HG02938 (cell line): Measurements from ENCODE around the gene CCL18.
"Not testable (repeated sequence)": the region's sequence is repeated elsewhere in the genome, so short reads cannot be mapped to it uniquely, and the experiment has no call there.

Experiments used
- ATAC-seq: cut with Tn5 transposase; IDR thresholded peaks from one replicate; pipeline ENCODE4 v1.9.1; 2021; ENCODE audit warnings: mild to moderate bottlenecking, moderate library complexity; ENCODE audit not compliant: unreplicated experiment

Gene CCL18

DNA sequence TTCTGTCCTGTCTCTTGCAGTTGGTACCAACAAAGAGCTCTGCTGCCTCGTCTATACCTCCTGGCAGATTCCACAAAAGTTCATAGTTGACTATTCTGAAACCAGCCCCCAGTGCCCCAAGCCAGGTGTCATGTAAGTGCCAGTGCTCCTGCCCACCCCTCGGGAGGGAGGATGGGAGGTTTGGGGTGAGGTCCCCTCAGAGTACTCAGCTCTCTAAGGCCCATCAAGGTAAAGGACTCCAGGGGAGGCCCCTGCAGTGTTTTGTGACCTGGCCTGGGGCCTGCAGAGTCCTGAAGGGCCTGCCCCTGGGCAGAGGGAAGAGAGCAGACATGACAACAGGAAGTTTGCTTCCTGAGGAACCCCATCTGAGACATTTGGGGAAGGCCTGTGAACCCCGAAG is 6.4 kb downstream of the CCL18 start:
- no peak for ATAC-seq

DNA sequence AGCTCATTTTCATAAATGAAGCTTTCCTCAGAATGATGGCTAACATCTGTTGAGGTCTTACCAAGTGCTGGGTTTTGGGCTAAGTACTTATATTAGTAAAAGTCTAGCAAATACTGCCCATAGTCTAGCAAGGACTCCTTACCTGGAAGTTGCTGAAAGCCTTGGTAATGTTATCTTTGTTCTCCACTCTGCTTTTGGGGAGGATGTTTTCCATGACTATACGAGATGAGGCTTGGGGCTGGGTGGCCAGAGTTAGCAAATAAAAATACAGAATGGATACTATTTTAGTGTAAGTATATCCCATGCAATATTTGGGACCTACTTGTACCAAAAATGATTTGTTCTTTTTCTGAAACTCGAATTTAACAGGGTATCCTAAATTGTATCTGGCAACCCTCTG is 7.7 kb downstream of the CCL18 start:
- ATAC-seq, result no peak

DNA sequence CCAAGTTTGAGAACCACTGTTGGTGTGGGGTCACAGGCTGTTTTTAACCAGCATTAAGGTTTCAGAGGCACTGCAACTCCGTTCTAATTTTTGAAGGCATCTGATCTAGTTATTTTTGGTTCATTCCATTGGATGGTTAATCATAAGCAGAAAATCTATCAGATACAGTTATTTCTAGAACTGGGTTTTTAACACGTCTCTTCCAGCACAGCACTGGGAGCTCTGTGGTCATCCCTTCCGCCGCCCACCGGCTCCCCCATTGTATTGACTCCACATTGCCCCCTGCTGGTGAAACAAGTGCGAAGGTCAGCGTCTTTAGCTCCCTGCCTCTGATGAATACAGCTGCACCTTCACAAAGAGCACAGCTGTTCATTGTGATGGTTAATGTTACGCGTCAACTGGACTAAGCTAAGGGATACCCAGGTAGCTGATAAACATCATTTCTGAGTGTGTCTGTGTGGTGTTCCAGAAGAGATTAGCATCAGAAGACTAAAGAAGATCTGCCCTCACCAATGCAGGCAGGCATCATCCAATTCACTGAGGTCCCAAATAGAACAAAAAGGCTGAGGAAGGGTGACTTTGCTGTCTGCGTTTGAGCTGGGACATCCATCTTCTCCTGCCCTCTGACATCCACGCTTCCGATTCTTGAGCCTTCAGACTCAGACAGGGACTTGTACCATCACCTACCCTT is 8.5 kb downstream of the CCL18 start:
- no peak for ATAC-seq

DNA sequence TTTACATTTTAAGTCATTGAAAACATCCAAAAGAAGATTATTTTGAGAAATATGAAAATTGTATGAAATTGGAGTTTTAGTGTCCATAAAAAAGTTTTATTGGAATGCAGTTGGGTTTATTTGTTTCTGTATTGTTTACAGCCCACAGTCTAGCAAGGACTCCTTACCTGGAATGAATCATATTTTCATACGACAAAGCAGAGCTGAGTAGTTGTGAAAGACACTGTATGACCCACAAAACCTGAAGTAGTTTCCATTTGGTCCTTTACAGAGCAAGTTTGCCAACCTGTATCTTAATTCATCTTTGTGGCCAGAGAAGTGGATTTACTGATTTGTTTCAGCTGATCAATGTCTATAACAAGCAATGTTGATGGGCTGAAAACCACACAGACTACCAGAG is 10.3 kb downstream of the CCL18 start:
- no peak for ATAC-seq

DNA sequence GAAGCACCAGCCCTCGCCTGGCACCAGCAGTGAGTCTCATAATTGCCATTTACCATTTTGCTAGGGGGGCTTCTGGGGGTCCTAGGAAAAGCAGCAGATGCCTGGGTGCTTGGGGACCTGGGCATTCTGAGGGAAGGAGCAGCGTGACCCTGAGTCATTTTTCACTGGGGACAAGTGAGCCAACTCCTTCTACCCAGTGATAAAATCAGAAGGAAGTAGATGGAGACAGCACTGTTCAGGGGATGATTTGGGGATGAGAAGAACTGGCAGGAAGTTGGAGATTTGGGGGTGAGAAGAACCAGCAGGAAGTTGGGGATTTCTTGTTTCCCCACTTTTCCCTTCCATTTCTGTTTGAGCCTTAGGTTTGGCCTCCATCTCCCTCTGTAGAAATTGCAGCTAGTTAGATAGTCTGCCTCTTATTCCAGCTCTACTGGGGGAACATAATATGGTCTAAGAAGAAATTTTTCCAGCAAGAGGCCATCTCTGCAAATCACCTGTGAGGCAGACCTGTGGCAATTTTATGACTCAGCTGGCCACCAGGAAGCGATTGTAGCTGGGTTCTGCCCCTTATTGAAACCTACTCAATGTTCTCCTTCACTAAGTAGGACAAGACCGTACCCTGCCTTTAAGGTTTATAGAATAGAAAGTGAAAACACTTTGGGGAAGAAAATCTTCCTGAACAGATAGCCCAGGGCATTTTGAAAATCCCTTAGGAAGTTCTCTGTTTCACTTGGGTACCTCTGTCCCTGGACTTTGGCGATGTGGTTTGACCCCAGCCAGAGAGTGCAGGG is 17.8 kb downstream of the CCL18 start:
- peak; percentile 33 for ATAC-seq

GRCh38 chr17:36082482-36083120 is 18.5 kb downstream of the CCL18 start:
- peak; percentile 60 for ATAC-seq

DNA sequence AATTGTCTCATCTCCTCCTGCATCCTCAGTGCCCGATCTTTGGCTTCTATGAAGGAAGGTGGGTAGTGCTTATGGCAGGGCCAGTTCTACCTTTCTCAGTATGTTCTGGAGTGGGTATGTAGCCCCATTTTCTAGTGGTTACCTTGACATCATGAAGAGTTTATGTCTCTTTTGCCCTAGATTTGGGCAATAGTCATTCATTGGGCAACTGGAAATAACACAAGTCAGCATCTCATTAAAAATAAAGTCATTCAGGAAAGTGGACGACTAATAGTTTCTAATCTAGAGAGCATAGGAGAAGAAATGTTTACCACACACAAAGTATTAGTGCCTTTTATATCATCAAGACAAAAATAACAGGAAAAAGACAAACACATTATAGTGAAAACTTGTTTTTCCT is 19.6 kb downstream of the CCL18 start:
- not testable (repeated sequence) for ATAC-seq

DNA sequence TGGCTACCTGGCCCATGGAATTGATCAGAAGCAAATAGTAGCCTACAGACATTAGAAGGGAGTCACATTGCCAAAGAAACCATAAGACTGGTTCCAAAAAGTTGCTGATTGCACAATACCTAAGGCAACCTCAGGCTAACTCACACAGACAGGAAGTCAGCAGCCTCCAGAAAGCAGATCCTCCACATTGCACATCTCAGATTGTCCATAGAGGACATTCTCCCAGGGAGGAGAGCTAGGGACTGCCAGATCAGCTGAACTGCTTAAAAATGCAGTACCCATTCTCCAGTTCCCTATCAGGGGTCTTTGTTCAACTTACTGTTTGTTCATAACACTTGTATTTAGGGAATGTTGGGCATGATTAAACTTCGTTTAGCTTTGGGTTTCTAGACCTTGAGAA is 21.7 kb downstream of the CCL18 start:
- ATAC-seq, result no peak

DNA sequence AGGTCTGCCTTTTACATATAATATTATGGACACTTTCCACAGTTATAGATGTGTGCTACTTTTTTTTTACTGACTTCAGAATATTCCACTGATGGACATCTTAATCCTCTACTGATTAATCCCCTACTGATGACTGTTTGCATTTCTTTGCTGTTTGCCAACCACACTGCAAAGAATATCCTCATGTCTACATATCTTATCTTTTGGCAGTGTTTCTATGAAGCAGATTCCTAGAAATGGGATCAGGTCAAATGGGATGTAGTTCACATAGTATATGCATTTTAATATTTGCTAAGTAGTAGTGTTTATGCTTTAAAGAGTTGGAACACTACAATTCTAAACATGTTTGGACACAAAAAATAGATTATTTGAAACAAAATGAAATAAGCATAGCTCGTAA is 22.7 kb downstream of the CCL18 start:
- ATAC-seq, result no peak

DNA sequence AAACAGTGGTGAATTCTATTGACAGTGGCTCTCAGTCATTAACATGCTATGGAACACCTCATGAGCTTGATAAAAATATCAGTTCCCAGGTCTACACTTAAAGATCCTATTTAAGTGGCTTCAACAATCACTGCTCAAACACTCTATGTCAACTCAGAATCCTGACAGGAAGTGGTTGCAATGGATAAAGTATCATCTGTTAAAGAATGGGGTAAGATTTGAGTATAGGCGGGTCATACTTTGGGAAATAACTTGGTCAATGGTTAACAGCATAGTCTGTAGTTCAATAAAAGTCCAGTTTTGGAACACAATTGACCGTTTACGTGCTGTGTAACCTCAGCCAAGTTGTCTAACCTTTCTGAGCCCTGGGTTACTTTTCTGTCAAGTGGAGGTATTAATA is 23.4 kb downstream of the CCL18 start:
- not testable (repeated sequence) for ATAC-seq

DNA sequence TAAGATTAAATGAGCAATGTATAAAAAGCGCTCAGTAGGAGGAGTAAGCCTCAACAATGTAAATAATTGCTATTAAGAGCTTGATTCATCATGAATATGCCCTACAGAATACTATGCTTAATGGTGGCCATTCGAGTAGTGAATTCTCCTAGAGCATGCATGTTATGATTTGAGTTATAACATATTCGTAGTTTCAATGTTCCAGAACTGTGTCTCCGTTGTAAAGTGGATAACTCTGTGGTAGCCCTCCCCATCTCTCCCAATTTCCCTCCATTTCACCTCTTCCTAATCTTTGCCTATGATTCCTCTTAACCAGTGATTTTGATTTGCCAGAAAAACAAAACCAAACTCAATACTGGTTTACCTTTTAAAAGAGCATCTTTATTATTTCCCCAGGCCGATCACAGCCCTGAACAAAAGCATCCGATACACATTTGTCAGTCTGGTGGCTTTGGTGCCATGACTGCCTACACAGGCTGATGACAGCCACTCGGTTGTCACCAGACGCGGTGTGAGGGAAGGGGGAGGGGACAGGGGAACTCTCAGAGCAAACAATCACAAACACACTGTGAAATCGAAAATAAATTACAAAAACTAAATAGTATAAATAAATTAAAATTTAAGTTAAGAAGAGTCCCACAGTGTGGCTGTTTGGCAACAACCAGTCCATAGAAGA is 24.0 kb downstream of the CCL18 start:
- not testable (repeated sequence) for ATAC-seq

DNA sequence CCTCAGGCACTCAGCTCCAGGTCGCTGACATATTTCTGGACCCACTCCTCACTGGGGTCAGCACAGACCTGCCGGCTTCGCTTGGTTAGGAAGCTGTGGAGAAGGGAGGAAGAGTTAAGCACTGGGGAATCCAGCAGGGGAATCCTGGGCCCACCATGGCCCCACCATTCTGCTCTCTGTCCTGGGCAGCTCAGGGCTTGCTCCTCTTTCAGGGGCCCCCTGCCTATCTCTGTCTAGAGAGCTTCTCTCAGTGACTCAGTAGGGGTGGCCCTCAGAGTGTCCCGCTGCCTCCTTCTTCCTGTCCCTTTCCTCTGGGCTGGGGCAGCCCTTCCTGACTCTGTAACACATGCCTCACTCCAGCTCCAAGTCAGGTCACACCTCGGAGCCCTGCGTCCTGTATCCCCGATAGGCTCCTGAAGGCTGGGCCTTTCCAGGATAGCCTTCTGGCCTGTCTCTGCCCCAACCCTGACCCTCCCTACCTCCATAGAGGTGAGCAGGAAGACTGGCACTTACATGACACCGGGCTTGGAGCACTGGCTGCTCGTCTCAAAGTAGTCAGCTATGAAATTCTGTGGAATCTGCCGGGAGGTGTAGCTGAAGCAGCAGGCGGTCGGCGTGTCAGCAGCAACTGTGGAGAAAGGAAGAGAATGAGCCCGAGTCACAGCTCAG is 24.7 kb downstream of the CCL18 start:
- ATAC-seq, result no peak

- ATAC-seq, result no peak
Observed at GRCh38 chr17:36089339-36089865, 25.3 kb downstream of the CCL18 start.

DNA sequence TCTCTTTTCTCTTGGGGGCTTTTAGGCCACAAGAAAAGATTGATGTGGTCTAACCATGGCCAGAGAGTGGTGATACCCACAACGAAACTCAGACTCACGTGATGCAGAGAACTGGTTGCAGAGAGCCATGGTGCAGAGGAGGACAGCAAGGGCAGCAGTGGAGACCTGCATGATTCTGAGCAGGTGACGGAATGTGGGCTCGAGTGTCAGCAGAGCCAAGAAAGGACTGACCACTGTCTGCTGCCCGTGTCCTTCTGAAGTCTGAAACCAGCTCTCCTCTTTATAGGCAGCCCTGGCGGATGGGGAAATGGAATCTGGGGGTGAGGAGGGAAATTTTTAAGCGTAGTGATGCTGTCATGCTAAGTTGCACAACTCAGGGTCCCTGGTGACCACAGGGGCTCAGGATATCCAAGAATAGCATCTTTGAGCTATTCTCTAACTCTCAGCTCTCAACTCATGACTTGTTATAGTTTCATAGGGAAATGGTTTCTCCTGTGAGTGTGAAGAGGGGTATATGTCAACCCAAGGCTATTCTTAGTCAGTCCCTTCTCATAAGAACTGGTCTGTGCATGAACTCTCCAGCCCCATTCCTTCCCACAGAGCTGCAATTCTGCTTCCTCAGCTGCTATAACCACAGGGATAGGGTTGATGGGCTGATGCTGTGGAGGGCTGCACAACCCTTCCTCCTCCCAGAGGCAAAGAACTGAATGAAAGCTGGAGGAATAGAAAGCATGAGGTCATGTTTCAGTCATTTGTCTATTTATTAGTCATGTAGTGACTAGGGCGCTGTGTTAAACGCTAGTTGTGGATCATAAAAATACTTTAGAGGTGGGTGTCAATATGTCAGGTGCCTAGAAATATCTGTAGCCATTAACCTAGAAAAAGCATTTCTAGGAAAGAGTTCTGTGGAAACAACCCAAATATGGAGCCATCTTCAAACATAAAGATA is 26.1 kb downstream of the CCL18 start, which contains the start of gene CCL3:
Gene CCL3, minus strand, starts transcription at position 256 of the 949 bp plus-strand sequence. Its CDS starts 85 bp downstream, at position 171.
- peak; percentile 67 for ATAC-seq

GRCh38 chr17:36092230-36092629 is 28.2 kb downstream of the CCL18 start:
- ATAC-seq, result no peak

- not testable (repeated sequence) for ATAC-seq
Observed at GRCh38 chr17:36092715-36093114, 28.6 kb downstream of the CCL18 start.

DNA sequence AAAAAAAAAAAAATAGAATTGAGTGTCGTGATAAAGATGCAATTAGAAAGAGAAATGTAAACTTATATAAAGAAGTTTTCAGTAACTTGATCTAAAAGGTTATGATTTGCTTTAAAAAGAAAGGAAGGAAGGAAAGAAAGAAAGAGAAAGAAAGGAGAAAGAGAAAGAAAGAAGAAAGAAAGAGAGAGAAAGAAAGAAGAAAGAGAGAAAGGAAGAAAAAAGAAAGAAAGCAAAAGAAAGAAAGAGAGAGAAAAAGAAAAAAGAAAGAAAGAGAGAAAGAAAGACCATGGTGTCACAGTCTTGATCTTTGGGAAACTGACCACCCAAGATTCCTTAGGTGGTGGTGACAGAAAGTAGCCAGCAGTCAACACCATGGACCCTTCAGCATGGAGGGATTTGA is 30.2 kb downstream of the CCL18 start:
- ATAC-seq, result no peak

DNA sequence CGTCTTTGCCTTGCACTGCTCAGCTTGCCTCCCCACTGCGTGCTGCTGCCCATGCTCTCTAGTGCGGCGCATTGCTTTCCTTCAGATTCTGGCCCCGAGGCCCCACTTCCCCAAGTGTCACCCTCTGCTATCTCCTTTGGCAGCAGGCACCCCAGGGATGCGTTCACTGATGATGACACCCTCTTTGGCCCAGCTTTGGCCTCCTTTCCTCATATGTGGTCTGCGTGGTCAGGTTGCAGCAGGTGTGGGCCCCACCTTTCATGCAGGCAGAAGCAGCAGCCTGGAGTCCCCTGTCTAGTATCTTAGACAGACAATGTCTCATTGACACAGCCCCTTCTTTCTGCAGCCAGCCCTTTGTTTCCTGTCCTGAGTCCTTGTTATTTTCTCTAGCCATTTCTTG is 30.7 kb downstream of the CCL18 start:
- no peak for ATAC-seq

DNA sequence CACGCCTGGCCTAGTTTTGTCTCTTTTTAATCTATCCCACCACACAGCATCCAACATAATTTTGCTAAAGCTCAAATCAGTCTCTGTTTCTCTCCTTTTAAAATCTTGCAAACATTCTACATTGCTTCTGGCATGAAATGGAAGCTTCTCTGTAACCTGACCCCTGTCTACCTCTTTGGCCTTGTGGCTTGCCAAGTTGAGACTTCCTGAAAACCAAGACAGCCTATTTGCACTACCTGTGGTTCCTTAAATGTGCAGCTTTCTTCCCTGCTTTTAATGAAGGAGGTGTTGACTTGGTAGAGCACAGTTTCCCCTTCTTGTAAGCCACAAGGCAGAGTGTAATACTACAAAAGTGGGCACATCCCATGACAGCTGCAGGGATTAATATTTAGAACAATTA is 31.9 kb downstream of the CCL18 start:
- ATAC-seq, result no peak
